Neural cell (in vitro differentiated cells): ENCODE data around the gene ERCC4. TPM values are rescaled to one million over a fixed set of nuclear protein-coding genes. Genes with fewer than 3 reads are reported as not detected.

Experiments used
- H2AFZ ChIP-seq: fragments of 200-600, 300-800 bp; sonication (generic), shearing (Covaris generic); 2 replicates; pipeline ENCODE4 v1.6.0; 2014; ENCODE audit warnings: low read depth, mild to moderate bottlenecking, antibody characterized with exemption, low read length, moderate library complexity
- H3F3A ChIP-seq: fragments of 200-600 bp; shearing (Covaris generic); 2 replicates; pipeline ENCODE4 v1.6.1; 2016; ENCODE audit warnings: mild to moderate bottlenecking, moderate library complexity, mixed read lengths, antibody characterized with exemption, low read length; ENCODE audit not compliant: insufficient read depth, poor library complexity, severe bottlenecking
- H3K27ac ChIP-seq: fragments of 200-600, 300-800 bp; sonication (generic), shearing (Covaris generic); 2 replicates; pipeline ENCODE4 v1.5.1; 2014; ENCODE audit warnings: mild to moderate bottlenecking, low read length, moderate library complexity
- H3K27me3 ChIP-seq: fragments of 300-800, 200-600 bp; sonication (generic), shearing (Covaris generic); 2 replicates; pipeline ENCODE4 v1.6.0; 2014; ENCODE audit warnings: mild to moderate bottlenecking, low read depth, low read length, moderate library complexity; ENCODE audit not compliant: insufficient read depth
- H3K36me3 ChIP-seq: fragments of 300-800, 200-600 bp; sonication (generic), shearing (Covaris generic); 2 replicates; pipeline ENCODE4 v1.5.1; 2014; ENCODE audit warnings: mild to moderate bottlenecking, antibody characterized with exemption, low read length, moderate library complexity; ENCODE audit not compliant: insufficient read depth
- H3K4me2 ChIP-seq: fragments of 300-800, 200-600 bp; sonication (generic), shearing (Covaris generic); 2 replicates; pipeline ENCODE4 v1.6.0; 2014; ENCODE audit warnings: mild to moderate bottlenecking, low read length
- H3K4me3 ChIP-seq: fragments of 300-800, 200-600 bp; sonication (generic), shearing (Covaris generic); 2 replicates; pipeline ENCODE4 v1.5.1; 2014; ENCODE audit warnings: mild to moderate bottlenecking, low read length, moderate library complexity
- H3K79me2 ChIP-seq: fragments of 200-600 bp; shearing (Covaris generic); replicated peaks from 2 replicates; pipeline ENCODE4 v1.6.0; 2014; ENCODE audit warnings: mild to moderate bottlenecking, low read length, moderate library complexity; ENCODE audit not compliant: insufficient read depth
- H3K9ac ChIP-seq: fragments of 300-800, 200-600 bp; sonication (generic), shearing (Covaris generic); 2 replicates; pipeline ENCODE4 v1.6.1; 2016; ENCODE audit warnings: mild to moderate bottlenecking, low read length, mixed read lengths
- H3K9me2 ChIP-seq: fragments of 200-600 bp; shearing (Covaris generic); 2 replicates; pipeline ENCODE4 v1.6.1; 2016; ENCODE audit warnings: mild to moderate bottlenecking, low read length, mixed read lengths; ENCODE audit not compliant: insufficient read depth
- H3K9me3 ChIP-seq: fragments of 200-600, 300-800 bp; sonication (generic), shearing (Covaris generic); 2 replicates; pipeline ENCODE4 v1.6.1; 2016; ENCODE audit warnings: mild to moderate bottlenecking, mixed run types, low read length, moderate library complexity, mixed read lengths
- H4K20me1 ChIP-seq: fragments of 200-600 bp; shearing (Covaris generic); 2 replicates; pipeline ENCODE4 v1.6.1; 2016; ENCODE audit warnings: mild to moderate bottlenecking, mixed run types; ENCODE audit not compliant: insufficient read depth
- EP300 ChIP-seq: fragments of 450-650 bp; conservative IDR thresholded peaks from 2 replicates; pipeline ENCODE4 v1.6.1; 2014; ENCODE audit warnings: antibody characterized with exemption, mild to moderate bottlenecking, moderate library complexity; ENCODE audit not compliant: poor library complexity, severe bottlenecking
- EZH2 ChIP-seq: fragments of 200-600, 300-800 bp; shearing (Covaris generic), sonication (generic); IDR thresholded peaks from 2 replicates; pipeline ENCODE4 v1.6.1; 2014; ENCODE audit warnings: antibody characterized with exemption, low read length, borderline replicate concordance, mild to moderate bottlenecking; ENCODE audit not compliant: insufficient read depth, poor library complexity, severe bottlenecking
- MXI1 ChIP-seq: fragments of 450-650 bp; conservative IDR thresholded peaks from 2 replicates; pipeline ENCODE4 v1.6.1; 2014; ENCODE audit warnings: antibody characterized with exemption, mild to moderate bottlenecking; ENCODE audit not compliant: poor library complexity, severe bottlenecking
- POLR2AphosphoS5 ChIP-seq: IDR thresholded peaks from 2 replicates; pipeline ENCODE4 v1.6.1; 2012
- RAD21 ChIP-seq: fragments of 450-650 bp; conservative IDR thresholded peaks from 2 replicates; pipeline ENCODE4 v1.6.1; 2014; ENCODE audit warnings: antibody characterized with exemption, mild to moderate bottlenecking, moderate library complexity
- SMC3 ChIP-seq: fragments of 450-650 bp; conservative IDR thresholded peaks from 2 replicates; pipeline ENCODE4 v1.6.1; 2014; ENCODE audit warnings: antibody characterized with exemption, mild to moderate bottlenecking, moderate library complexity; ENCODE audit not compliant: poor library complexity
- TAF1 ChIP-seq: IDR thresholded peaks from 2 replicates; pipeline ENCODE4 v1.6.1; 2012; ENCODE audit warnings: low read depth
- polyA plus RNA-seq: library from polyadenylated mRNA; depleted of rRNA; stranded (reverse); fragments of >200 nt; gene quantifications from 2 replicates; pipeline ENCODE4 v1.2.3, GENCODE V29; 2014
- TF ChIP-seq, protein P1 (sequence below): fragments of 450-650 bp; IDR thresholded peaks from 2 replicates; pipeline ENCODE4 v1.5.1; 2014; ENCODE audit warnings: antibody characterized with exemption, mild to moderate bottlenecking, moderate library complexity; ENCODE audit not compliant: poor library complexity, severe bottlenecking
- TF ChIP-seq, protein P2 (sequence below): IDR thresholded peaks from 2 replicates; pipeline ENCODE4 v1.6.1; 2012; ENCODE audit warnings: borderline replicate concordance

ERCC4 gene
- polyA plus RNA-seq, 1 donor from 2014 or later: 5.8 TPM

DNA sequence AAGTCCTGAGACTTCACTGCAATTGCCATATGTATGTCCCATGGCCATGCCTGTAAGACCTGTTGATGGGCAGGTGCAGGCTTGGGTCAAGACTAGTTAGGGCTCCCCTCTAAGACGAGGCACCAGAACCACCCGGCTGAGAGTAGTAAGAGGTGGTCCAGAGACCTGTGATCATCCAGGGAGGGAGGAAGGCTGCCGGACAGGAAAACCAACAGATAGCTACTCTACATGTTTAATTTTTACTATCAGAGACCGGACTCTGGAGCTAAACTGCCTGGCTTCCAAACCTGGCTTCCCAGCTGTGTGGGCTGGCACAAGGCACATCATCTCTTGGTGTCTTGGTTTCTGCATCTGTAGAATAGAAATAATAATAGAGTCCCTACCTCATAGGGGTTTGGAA, 73.0 kb downstream of the ERCC4 start:
- H3K27ac ChIP-seq: no peak overlapping the region
- no peaks in the 10 kb centered on the region for H3K36me3 ChIP-seq
- no peak overlapping the region for H3K9ac ChIP-seq
- H3K4me2 ChIP-seq: no peak overlapping the region
- no peaks in the 10 kb centered on the region for H4K20me1 ChIP-seq
- H3K27me3 ChIP-seq: no peaks in the 10 kb centered on the region
- H3K9me2 ChIP-seq: no peaks in the 10 kb centered on the region
- TF ChIP-seq RAD21 (no peak), EZH2 (no peak), EP300 (no peak), SMC3 (no peak), MXI1 (no peak), TAF1 (no peak), POLR2AphosphoS5 (no peak)
- TF ChIP-seq, protein P1, sequence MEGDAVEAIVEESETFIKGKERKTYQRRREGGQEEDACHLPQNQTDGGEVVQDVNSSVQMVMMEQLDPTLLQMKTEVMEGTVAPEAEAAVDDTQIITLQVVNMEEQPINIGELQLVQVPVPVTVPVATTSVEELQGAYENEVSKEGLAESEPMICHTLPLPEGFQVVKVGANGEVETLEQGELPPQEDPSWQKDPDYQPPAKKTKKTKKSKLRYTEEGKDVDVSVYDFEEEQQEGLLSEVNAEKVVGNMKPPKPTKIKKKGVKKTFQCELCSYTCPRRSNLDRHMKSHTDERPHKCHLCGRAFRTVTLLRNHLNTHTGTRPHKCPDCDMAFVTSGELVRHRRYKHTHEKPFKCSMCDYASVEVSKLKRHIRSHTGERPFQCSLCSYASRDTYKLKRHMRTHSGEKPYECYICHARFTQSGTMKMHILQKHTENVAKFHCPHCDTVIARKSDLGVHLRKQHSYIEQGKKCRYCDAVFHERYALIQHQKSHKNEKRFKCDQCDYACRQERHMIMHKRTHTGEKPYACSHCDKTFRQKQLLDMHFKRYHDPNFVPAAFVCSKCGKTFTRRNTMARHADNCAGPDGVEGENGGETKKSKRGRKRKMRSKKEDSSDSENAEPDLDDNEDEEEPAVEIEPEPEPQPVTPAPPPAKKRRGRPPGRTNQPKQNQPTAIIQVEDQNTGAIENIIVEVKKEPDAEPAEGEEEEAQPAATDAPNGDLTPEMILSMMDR: no peak
- TF ChIP-seq, protein P2, sequence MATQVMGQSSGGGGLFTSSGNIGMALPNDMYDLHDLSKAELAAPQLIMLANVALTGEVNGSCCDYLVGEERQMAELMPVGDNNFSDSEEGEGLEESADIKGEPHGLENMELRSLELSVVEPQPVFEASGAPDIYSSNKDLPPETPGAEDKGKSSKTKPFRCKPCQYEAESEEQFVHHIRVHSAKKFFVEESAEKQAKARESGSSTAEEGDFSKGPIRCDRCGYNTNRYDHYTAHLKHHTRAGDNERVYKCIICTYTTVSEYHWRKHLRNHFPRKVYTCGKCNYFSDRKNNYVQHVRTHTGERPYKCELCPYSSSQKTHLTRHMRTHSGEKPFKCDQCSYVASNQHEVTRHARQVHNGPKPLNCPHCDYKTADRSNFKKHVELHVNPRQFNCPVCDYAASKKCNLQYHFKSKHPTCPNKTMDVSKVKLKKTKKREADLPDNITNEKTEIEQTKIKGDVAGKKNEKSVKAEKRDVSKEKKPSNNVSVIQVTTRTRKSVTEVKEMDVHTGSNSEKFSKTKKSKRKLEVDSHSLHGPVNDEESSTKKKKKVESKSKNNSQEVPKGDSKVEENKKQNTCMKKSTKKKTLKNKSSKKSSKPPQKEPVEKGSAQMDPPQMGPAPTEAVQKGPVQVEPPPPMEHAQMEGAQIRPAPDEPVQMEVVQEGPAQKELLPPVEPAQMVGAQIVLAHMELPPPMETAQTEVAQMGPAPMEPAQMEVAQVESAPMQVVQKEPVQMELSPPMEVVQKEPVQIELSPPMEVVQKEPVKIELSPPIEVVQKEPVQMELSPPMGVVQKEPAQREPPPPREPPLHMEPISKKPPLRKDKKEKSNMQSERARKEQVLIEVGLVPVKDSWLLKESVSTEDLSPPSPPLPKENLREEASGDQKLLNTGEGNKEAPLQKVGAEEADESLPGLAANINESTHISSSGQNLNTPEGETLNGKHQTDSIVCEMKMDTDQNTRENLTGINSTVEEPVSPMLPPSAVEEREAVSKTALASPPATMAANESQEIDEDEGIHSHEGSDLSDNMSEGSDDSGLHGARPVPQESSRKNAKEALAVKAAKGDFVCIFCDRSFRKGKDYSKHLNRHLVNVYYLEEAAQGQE: no peak
- no peaks in the 10 kb centered on the region for H3K9me3 ChIP-seq
- H2AFZ ChIP-seq: no peak overlapping the region
- H3K79me2 ChIP-seq: no peaks in the 10 kb centered on the region
- H3F3A ChIP-seq: no peaks in the 10 kb centered on the region
- H3K4me3 ChIP-seq: no peak overlapping the region

DNA sequence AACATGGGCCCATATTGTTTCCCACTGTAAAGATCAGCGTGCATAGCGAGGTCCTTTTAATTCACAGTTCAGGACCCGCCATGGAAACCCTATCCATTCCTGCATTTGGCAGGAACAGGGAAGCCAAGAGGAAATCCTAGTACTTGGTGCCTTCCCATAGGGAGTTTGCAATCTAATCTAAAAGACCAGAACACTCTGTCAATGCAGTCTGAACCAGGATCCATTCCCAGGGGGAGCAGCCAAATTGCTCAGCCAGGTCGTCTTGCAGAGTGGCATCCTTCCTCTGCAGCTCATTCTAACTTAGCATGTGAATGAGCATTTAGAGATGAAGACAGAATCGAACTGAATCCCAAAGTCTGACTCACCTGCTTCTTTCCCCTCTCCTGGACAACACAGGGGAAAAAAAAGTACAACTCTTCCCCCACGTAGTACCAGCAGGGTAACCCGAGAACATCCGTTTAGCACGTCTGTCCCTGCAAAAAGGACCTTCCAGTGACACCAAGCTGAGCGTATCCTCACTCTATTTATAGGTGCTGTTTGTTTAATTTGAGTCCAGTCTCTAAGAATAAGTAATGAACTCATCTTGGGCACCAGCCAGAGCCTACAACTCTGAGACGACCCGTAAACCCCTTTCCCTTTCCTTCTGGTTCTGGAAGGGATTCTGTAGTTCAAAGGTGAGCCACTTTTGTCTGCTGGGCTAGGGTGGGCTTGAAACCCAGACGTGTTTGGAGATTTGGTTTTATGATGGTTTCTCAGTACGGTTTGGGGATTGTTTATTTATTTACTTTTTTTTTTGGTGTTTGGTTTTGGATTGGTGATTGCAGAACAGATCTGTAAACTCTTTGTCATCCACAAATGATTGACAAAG, 74.5 kb downstream of the ERCC4 start:
- Histone ChIP-seq H3K9ac (no peak overlapping the region), H3K27me3 (no peaks in the 10 kb centered on the region), H3K27ac (no peak overlapping the region), H2AFZ (no peak overlapping the region), H4K20me1 (no peaks in the 10 kb centered on the region), H3K36me3 (no peaks in the 10 kb centered on the region), H3K4me2 (no peak overlapping the region), H3K4me3 (no peak overlapping the region), H3K9me3 (no peaks in the 10 kb centered on the region), H3K9me2 (no peaks in the 10 kb centered on the region), H3K79me2 (no peaks in the 10 kb centered on the region), H3F3A (no peaks in the 10 kb centered on the region)
- no peak for TF ChIP-seq POLR2AphosphoS5
- no peak for TF ChIP-seq SMC3
- TF ChIP-seq EP300: no peak
- TF ChIP-seq RAD21: no peak
- no peak for TF ChIP-seq TAF1
- TF ChIP-seq, protein P2: no peak
- TF ChIP-seq MXI1: no peak
- TF ChIP-seq, protein P1: no peak
- TF ChIP-seq EZH2: no peak
